ENCODE data around the gene SDHB. TPM values are rescaled to one million over a fixed set of nuclear protein-coding genes. Genes with fewer than 3 reads are reported as not detected.
A peak's percentile ranks its signal among the peaks of the same experiment; 100 is the strongest.

Gene SDHB
- total RNA-seq, 1 experiment from 2014 or later: 159 TPM

- DNase-seq (ENCODE audit: low read depth, low spot score): no peak
- ChIA-PET RAD21 (ENCODE audit: low non-redundant PET in 1 of 2, low total read pairs in 2 of 2, uncharacterized antibody in 2 of 2, unreplicated experiment in 2 of 2) (no interaction called here), CTCF (interaction anchor here (0.5 to 1.0 kb wide), 2 partner anchors 36 to 375 kb away, joined by 3 read pairs; no protein-coding TSS in a partner anchor), POLR2A (interaction anchor here (0.7 kb wide), 1 partner anchor 9 kb away, joined by 4 read pairs; no protein-coding TSS in a partner anchor)
- no peaks in the 10 kb centered on the region; a peak in 1 of 4 replicates for H3K36me3 ChIP-seq (ENCODE audit: control insufficient read depth in 1 of 2, insufficient read depth in 2 of 2, low read length in 2 of 2)
- TF ChIP-seq ELF1 (IDR thresholded peaks at IDR 0.05; ENCODE audit: borderline replicate concordance, low read depth): no peak
- TF ChIP-seq SP1 (IDR thresholded peaks at IDR 0.05; ENCODE audit: low read depth): peak; percentile 23; the same call in 1 of the 2 replicates
- no peak for TF ChIP-seq TCF7L2 (IDR thresholded peaks at IDR 0.05; ENCODE audit: borderline replicate concordance, extremely low read depth, insufficient read depth, insufficient read length)
- TF ChIP-seq ZNF274 (IDR thresholded peaks at IDR 0.05; ENCODE audit: low read depth, low read length): no peak
- no peak for TF ChIP-seq EZH2 (IDR thresholded peaks at IDR 0.05)
- no peak for TF ChIP-seq ZFX (IDR thresholded peaks at IDR 0.05)
- H3K9ac ChIP-seq (ENCODE audit: low read length): no peak overlapping the region
- no peak overlapping the region for H3K4me3 ChIP-seq (replicated peaks in 1 of 2; ENCODE audit: low read depth in 1 of 2, low read length in 2 of 2)
- intact Hi-C loops (cut with micrococcal nuclease): loop anchor here (5.0 kb wide), 2 partner anchors 38 to 47 kb away; no protein-coding TSS in a partner anchor
- no TSS peak for BruUV-seq (replicated peaks)
- no peaks in the 10 kb centered on the region for H3K9me2 ChIP-seq (ENCODE audit: insufficient read depth)
- no peak overlapping the region for H3K27ac ChIP-seq (ENCODE audit: low read depth, low read length)
- H4K20me1 ChIP-seq (ENCODE audit: insufficient read depth): no peaks in the 10 kb centered on the region
- peaks cover 17 to 33% of the 10 kb centered on the region in 2 experiments for H3K4me1 ChIP-seq (ENCODE audit: control insufficient read depth in 1 of 2, insufficient read depth in 2 of 2, low read length in 2 of 2)
- H2AFZ ChIP-seq (ENCODE audit: low read depth, low read length, poor library complexity, severe bottlenecking): no peak overlapping the region
- H3K27me3 ChIP-seq (ENCODE audit: insufficient read depth, low read length): no peaks in the 10 kb centered on the region
- no peaks in the 10 kb centered on the region for H3K79me2 ChIP-seq (ENCODE audit: insufficient read depth, low read length)
- no peak for ATAC-seq
- 0 out of 2 replicates have a peak overlapping the region, but pooled peaks have one; percentile 99 for H3K4me2 ChIP-seq (ENCODE audit: low read length)
- no peaks in the 10 kb centered on the region for H3K9me3 ChIP-seq (ENCODE audit: control insufficient read depth in 1 of 2, insufficient read depth in 1 of 2, low read depth in 1 of 2, low read length in 2 of 2)
These were observed 44.1 kb downstream of the SDHB start for GRCh38 chr1:17009706-17010105.

GRCh38 chr1:17008208-17008855, 45.5 kb downstream of the SDHB start:
- intact Hi-C loops (cut with micrococcal nuclease): no loop called here
- no TSS peak for BruUV-seq (replicated peaks)

More at GRCh38 chr1:17008208-17008855, 45.5 kb downstream of the SDHB start:
- no peak for TF ChIP-seq SIN3A (IDR thresholded peaks at IDR 0.05; ENCODE audit: low read depth)
- no peak for TF ChIP-seq TCF7L2 (IDR thresholded peaks at IDR 0.05; ENCODE audit: borderline replicate concordance, extremely low read depth, insufficient read depth, insufficient read length)
- TF ChIP-seq CTCF (IDR thresholded peaks at IDR 0.05 in 2 of 3, conservative IDR thresholded peaks at IDR 0.05 in 1 of 3; ENCODE audit: borderline replicate concordance in 1 of 3, insufficient read depth in 1 of 3, low read depth in 2 of 3, low read length in 2 of 3): no peak
- no peak for TF ChIP-seq ZNF274 (IDR thresholded peaks at IDR 0.05; ENCODE audit: low read depth, low read length)
- TF ChIP-seq JUND (IDR thresholded peaks at IDR 0.05): no peak
- no peak for TF ChIP-seq ATF3 (IDR thresholded peaks at IDR 0.05)
- TF ChIP-seq YY1 (IDR thresholded peaks at IDR 0.05; ENCODE audit: extremely low read depth, insufficient replicate concordance, low read depth, low read length): no peak
- TF ChIP-seq ELF1 (IDR thresholded peaks at IDR 0.05; ENCODE audit: borderline replicate concordance, low read depth): no peak
- Histone ChIP-seq H3K4me3 (replicated peaks in 1 of 2; ENCODE audit: low read depth in 1 of 2, low read length in 2 of 2) (no peak overlapping the region), H3K4me1 (ENCODE audit: control insufficient read depth in 1 of 2, insufficient read depth in 2 of 2, low read length in 2 of 2) (peaks cover 17 to 39% of the 10 kb centered on the region in 2 experiments), H3K9me2 (ENCODE audit: insufficient read depth) (no peaks in the 10 kb centered on the region), H3K36me3 (ENCODE audit: control insufficient read depth in 1 of 2, insufficient read depth in 2 of 2, low read length in 2 of 2) (no peaks in the 10 kb centered on the region; a peak in 1 of 4 replicates), H4K20me1 (ENCODE audit: insufficient read depth) (no peaks in the 10 kb centered on the region), H3K9ac (ENCODE audit: low read length) (no peak overlapping the region), H3K27me3 (ENCODE audit: insufficient read depth, low read length) (no peaks in the 10 kb centered on the region), H3K27ac (ENCODE audit: low read depth, low read length) (no peak overlapping the region), H3K79me2 (ENCODE audit: insufficient read depth, low read length) (no peaks in the 10 kb centered on the region), H3K9me3 (ENCODE audit: control insufficient read depth in 1 of 2, insufficient read depth in 1 of 2, low read depth in 1 of 2, low read length in 2 of 2) (no peaks in the 10 kb centered on the region), H3K4me2 (ENCODE audit: low read length) (no peak overlapping the region), H2AFZ (ENCODE audit: low read depth, low read length, poor library complexity, severe bottlenecking) (no peak overlapping the region)
- no peak for DNase-seq (ENCODE audit: low read depth, low spot score)
- POLR2A ChIA-PET: no interaction called here
- RAD21 ChIA-PET (ENCODE audit: low non-redundant PET in 1 of 2, low total read pairs in 2 of 2, uncharacterized antibody in 2 of 2, unreplicated experiment in 2 of 2): no interaction called here
- no peak for ATAC-seq
- CTCF ChIA-PET: no interaction called here
